Mesothelial cell of epicardium (in vitro differentiated cells): ENCODE results near the gene CTNNA2. TPM values are rescaled to one million over a fixed set of nuclear protein-coding genes. Genes with fewer than 3 reads are reported as not detected.

Experiments
- DNase-seq, 2 experiments: peaks; one replicate each; pipeline ENCODE4 v3.0.0; 2021; ENCODE audit warnings: low spot score in 2 of 2; ENCODE audit not compliant: unreplicated experiment in 2 of 2
- H3K27ac Mint-ChIP-seq: 2 replicates; pipeline ENCODE4 v1.8.0; 2021; ENCODE audit warnings: mixed read lengths
- H3K27me3 Mint-ChIP-seq: 2 replicates; pipeline ENCODE4 v1.8.0; 2021; ENCODE audit warnings: low read depth, mixed read lengths
- H3K36me3 Mint-ChIP-seq: 2 replicates; pipeline ENCODE4 v1.8.0; 2021; ENCODE audit warnings: mixed read lengths
- H3K4me1 Mint-ChIP-seq: 2 replicates; pipeline ENCODE4 v1.8.0; 2021; ENCODE audit warnings: mixed read lengths
- H3K4me3 Mint-ChIP-seq: 2 replicates; pipeline ENCODE4 v1.8.0; 2021; ENCODE audit warnings: mild to moderate bottlenecking, moderate library complexity, mixed read lengths
- H3K9me3 Mint-ChIP-seq: 2 replicates; pipeline ENCODE4 v1.8.0; 2021; ENCODE audit warnings: mixed read lengths
- total RNA-seq: library from RNA; stranded (reverse); gene quantifications from 3 replicates; pipeline ENCODE4 v1.2.1, GENCODE V29; 2021
- TF ChIP-seq, protein P1 (sequence below): fragments of 200-600 bp; sonication (generic); IDR thresholded peaks from one replicate; pipeline ENCODE4 v1.5.0; 2021; ENCODE audit warnings: antibody characterized with exemption; ENCODE audit not compliant: unreplicated experiment

Gene CTNNA2
- total RNA-seq, 1 donor from 2014 or later, result 4.9 TPM

DNA sequence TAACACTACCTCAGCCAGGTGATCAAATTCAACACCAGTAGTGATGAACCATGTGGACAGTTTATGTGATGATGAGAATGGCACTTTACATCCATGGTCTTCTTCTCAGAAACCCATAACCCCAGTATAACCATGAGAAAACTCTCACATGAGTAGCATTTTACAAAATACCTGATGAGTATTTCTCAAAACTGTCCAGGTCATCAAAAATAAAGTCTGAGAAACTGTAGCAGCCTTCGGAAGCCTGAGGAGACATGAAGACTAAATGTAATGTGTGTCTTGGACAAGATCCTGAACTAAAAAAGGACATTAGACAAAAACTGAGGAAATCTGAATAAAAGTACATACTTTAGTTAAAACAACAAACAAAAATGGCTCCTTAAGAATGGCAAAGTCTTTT is 108.9 kb downstream of the CTNNA2 start:
- H3K4me3 Mint-ChIP-seq, result no peak overlapping the region
- TF ChIP-seq, protein P1, sequence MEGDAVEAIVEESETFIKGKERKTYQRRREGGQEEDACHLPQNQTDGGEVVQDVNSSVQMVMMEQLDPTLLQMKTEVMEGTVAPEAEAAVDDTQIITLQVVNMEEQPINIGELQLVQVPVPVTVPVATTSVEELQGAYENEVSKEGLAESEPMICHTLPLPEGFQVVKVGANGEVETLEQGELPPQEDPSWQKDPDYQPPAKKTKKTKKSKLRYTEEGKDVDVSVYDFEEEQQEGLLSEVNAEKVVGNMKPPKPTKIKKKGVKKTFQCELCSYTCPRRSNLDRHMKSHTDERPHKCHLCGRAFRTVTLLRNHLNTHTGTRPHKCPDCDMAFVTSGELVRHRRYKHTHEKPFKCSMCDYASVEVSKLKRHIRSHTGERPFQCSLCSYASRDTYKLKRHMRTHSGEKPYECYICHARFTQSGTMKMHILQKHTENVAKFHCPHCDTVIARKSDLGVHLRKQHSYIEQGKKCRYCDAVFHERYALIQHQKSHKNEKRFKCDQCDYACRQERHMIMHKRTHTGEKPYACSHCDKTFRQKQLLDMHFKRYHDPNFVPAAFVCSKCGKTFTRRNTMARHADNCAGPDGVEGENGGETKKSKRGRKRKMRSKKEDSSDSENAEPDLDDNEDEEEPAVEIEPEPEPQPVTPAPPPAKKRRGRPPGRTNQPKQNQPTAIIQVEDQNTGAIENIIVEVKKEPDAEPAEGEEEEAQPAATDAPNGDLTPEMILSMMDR, result no peak
- no peak for DNase-seq
- H3K4me1 Mint-ChIP-seq, result no peaks in the 10 kb centered on the region
- H3K27me3 Mint-ChIP-seq, result peaks cover 6% of the 10 kb centered on the region
- H3K36me3 Mint-ChIP-seq, result no peaks in the 10 kb centered on the region
- no peak overlapping the region for H3K27ac Mint-ChIP-seq
- no peaks in the 10 kb centered on the region for H3K9me3 Mint-ChIP-seq

DNA sequence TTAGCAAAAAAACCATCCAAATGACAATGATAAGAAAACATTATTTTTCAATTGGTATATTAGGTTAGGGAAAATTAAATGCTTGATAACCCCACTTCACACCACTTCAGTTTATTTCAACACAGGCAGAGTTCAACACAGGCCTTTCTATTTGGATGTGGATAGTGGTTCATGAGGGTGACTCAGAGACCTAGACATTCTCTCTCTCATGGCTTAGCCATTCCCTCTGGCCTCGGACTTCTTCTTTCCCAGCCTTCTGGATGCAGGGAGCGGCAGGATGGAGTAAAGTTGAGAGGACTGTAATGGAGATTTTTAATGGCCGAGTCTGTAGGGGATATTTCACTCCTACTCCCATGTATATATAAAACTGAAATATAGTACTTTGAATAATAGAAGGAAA is 109.7 kb downstream of the CTNNA2 start:
- no peak for DNase-seq
- Mint-ChIP-seq H3K9me3 (no peaks in the 10 kb centered on the region), H3K27me3 (peaks cover 6% of the 10 kb centered on the region), H3K36me3 (no peaks in the 10 kb centered on the region), H3K4me3 (no peak overlapping the region), H3K27ac (no peak overlapping the region), H3K4me1 (no peaks in the 10 kb centered on the region)
- TF ChIP-seq, protein P1, result no peak

DNA sequence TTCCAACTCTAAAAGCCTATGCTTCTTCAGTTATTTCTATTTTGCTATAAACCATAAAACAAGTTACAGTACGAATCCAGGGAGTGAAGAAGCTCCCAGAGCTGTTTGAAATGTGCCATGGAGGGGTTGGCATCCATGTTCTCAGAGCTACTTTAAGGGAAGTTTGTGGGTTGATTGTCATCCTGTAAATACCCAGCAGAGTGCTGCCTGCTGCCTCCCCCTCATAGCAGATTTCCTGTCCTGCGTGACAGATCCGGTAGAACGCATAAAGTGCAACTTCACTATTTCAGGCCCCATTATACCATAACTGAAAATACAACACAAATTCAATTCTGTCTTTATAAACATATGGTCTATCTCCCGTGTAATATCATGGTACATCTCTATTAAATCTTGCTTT is 114.4 kb downstream of the CTNNA2 start:
- H3K9me3 Mint-ChIP-seq, result no peaks in the 10 kb centered on the region
- no peak overlapping the region for H3K4me3 Mint-ChIP-seq
- no peaks in the 10 kb centered on the region for H3K4me1 Mint-ChIP-seq
- H3K27ac Mint-ChIP-seq, result no peak overlapping the region
- TF ChIP-seq, protein P1, result no peak
- peaks cover 4% of the 10 kb centered on the region for H3K27me3 Mint-ChIP-seq
- H3K36me3 Mint-ChIP-seq, result no peaks in the 10 kb centered on the region
- no peak for DNase-seq

DNA sequence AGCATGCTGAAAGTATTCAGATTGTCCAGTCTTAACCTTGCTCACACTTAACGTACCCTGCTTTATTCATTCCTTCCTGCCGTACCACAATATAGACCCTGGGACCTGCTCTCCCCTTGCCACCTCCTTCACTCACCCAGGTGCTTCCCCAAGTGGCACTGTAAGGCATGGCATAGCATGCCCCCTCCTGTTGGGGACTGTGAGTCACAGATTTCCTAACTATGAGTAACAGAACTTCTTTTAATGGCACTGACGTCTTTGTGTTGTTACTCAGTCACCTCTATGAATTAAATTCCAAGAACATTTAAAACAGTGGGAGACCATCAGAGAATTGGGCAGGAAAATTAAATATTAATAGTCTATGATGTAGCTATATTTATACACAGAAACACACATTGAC is 117.2 kb downstream of the CTNNA2 start:
- Mint-ChIP-seq H3K9me3 (peaks cover 7% of the 10 kb centered on the region), H3K4me1 (peaks cover 5% of the 10 kb centered on the region), H3K4me3 (no peak overlapping the region), H3K36me3 (no peaks in the 10 kb centered on the region), H3K27ac (no peak overlapping the region), H3K27me3 (peaks cover 4% of the 10 kb centered on the region)
- DNase-seq, result no peak
- TF ChIP-seq, protein P1, result no peak

DNA sequence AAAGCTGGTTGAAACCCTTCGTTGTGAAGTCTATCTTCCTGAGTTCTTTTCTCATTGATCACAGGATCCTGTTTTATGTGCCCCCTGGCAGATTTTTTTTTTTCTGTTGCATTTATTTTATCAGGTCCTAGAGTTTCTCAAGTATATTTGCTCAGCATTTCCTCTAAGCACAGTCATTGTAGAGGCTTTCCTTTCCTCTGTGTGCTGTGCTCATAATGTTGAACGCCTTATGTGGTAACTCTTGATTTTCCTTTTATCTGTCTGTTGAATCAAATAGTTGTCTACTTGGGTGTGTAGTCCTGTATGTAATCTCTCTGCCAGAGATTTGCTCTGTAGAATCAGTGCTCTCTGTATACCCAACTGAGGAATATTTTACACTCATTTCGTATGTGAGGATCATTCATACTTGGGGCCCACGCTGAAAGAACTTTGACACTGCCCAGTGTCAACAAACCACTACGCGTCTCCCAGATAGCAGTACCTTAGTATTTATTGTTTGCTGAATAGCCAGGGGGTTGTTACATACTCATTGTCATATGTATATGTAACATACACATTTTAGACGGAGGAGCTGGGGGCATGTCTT is 118.2 kb downstream of the CTNNA2 start:
- peaks cover 7% of the 10 kb centered on the region for H3K9me3 Mint-ChIP-seq
- peaks cover 5% of the 10 kb centered on the region for H3K4me1 Mint-ChIP-seq
- H3K36me3 Mint-ChIP-seq, result no peaks in the 10 kb centered on the region
- H3K27ac Mint-ChIP-seq, result no peak overlapping the region
- no peaks in the 10 kb centered on the region for H3K27me3 Mint-ChIP-seq
- no peak overlapping the region for H3K4me3 Mint-ChIP-seq
- DNase-seq, result no peak
- TF ChIP-seq, protein P1, result no peak

DNA sequence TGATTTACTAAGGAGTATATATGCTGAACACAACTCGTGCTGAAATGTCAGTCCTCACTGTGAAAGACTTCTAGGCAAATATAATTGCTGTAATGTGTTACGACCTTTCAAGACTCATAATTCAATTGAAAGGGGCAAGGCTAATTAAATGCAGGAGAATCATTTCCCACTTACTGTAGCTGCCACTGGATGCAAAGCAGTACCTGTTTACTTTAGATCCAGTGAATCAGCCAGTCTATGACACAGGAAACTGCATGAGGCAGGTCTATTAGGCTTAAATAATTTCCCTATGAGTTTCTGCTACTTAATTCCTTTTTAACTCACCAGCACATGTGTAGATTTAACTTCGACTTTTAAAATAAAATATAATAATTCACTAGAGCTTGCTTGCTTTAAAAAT is 125.6 kb downstream of the CTNNA2 start:
- no peak for DNase-seq
- no peak overlapping the region for H3K27ac Mint-ChIP-seq
- H3K27me3 Mint-ChIP-seq, result no peaks in the 10 kb centered on the region
- peaks cover 6% of the 10 kb centered on the region for H3K4me1 Mint-ChIP-seq
- TF ChIP-seq, protein P1, result no peak
- peaks cover 7% of the 10 kb centered on the region for H3K9me3 Mint-ChIP-seq
- no peak overlapping the region for H3K4me3 Mint-ChIP-seq
- no peaks in the 10 kb centered on the region for H3K36me3 Mint-ChIP-seq
